ENCODE data around the gene FOXA2. TPM values are rescaled to one million over a fixed set of nuclear protein-coding genes. Genes with fewer than 3 reads are reported as not detected.

FOXA2 gene
- total RNA-seq, 2 experiments from 2014 or later, result not detected

DNA sequence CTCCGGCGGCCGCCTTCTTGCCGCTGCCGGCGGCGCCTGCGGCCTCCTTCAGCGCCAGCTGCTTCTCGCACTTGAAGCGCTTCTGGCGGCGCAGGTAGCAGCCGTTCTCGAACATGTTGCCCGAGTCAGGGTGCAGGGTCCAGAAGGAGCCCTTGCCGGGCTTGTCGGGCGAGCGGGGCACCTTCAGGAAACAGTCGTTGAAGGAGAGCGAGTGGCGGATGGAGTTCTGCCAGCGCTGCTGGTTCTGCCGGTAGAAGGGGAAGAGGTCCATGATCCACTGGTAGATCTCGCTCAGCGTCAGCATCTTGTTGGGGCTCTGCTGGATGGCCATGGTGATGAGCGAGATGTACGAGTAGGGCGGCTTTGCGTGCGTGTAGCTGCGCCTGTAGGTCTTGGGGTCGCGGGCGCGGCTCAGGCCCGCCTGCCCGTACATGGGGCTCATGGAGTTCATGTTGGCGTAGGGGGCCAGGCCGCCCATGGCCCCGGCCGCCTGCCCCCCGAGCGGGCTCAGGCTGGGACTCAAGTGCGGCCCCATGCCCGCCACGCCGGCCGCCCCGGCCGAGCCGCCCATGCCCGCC, 1.9 kb downstream of the FOXA2 start:
- intact Hi-C loops (cut with micrococcal nuclease), result loop anchor here (5.0 to 10.0 kb wide), 2 partner anchors 880 to 1068 kb away; partner anchors contain the start of gene NKX2-2
- Mint-ChIP-seq H3K4me1 (ENCODE audit: low read depth) (peaks cover 4% of the 10 kb centered on the region), H3K36me3 (ENCODE audit: low read depth) (peaks cover 6% of the 10 kb centered on the region), H3K27ac (no peak overlapping the region), H3K4me3 (no peak overlapping the region), H3K27me3 (ENCODE audit: low read depth) (peaks cover 70% of the 10 kb centered on the region), H3K9me3 (peaks cover 2% of the 10 kb centered on the region)
- no peak for DNase-seq
- CTCF ChIA-PET, result no interaction called here

DNA sequence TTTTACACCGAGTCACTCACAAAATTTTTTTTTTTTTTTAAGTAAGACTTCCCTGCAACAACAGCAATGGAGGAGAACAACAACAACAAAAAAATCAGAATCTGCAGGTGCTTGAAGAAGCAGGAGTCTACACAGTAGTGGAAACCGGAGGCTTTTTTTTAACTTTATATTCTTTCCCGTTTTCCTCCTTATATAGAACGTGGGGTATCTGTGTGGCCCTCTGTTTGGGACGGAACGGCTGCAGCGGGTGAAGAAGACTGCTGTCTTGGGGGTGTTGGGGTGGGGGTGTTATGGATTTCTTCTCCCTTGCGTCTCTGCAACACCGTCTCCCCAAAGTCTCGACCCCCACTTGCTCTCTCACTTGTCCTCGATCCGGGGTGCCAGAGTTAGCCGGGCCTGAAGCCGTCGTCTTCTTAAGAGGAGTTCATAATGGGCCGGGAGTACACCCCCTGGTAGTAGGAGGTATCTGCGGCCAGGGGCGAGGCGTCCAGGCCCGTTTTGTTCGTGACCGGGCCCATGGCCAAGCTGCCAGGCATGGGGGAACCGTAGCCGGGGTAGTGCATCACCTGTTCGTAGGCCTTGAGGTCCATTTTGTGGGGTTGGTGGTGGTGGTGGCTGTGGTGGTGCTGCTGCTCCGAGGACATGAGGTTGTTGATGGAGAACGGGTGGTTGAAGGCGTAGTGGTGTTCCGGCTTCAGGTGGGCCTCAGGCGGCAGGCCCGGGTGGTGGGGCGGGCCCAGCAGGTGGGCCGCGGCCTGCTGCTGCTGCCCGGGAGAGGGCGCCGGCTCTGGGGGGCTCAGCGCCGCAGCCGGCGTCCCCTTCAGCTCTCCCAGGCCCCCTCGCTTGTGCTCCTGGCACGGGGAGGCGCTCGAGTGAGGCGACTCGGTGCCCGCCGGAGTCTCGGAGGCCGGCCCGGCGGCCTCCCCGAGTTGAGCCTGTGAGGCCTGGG, 2.7 kb downstream of the FOXA2 start:
- CTCF ChIA-PET, result no interaction called here
- Mint-ChIP-seq H3K4me3 (peak overlapping the region; percentile 32), H3K4me1 (ENCODE audit: low read depth) (peaks cover 4% of the 10 kb centered on the region), H3K27ac (no peak overlapping the region), H3K36me3 (ENCODE audit: low read depth) (peaks cover 6% of the 10 kb centered on the region), H3K9me3 (peaks cover 2% of the 10 kb centered on the region), H3K27me3 (ENCODE audit: low read depth) (peaks cover 67% of the 10 kb centered on the region)
- no peak for DNase-seq
- intact Hi-C loops (cut with micrococcal nuclease), result loop anchor here (5.0 to 10.0 kb wide), 2 partner anchors 879 to 1067 kb away; partner anchors contain the start of gene NKX2-2

DNA sequence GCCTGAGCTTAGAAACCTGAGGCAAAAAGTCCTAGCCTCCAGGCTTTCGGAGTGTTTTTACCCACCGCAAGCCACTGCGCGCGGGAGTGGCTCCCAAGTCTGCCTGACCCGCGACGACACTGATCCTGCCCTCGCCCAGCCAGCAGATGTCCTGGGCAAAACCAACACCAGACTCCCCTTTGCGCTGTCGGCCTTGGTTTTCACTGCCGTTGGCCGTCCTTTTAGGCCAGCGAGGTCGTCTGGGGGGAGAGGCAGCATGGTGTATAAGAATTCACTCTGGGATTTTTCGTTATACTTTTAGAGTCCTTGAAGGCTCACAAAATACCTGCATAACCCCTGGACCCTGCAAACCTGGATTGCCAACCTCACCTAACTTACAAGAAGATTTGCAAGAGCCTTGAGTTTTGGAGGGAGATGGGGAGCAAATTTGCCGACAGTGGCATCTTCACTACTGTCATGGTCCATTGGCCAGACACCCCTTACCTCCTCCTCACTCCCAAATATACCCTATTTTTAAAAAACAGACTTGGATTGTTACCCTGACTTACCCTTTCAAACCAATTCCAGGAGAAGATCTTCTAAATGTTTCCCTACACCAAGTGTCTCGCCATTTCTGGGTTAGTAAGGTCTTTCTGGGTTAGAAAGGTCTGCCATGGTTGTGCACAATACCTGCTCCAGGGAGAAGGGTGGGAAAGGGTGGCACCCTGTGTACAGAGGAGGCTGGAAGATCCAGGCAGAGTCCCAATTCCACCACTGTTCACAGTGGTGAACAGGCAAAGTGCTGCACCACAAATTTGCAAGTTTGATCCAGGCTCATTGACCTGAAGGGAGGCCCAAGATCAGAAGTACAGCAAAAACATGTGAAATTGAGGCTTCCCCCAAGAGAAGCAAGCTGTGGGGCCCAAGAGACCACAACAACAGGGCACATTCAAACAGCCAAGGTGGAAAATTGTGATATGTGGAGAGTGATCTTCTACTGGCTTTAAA, 4.4 kb downstream of the FOXA2 start:
- peaks cover 4% of the 10 kb centered on the region for H3K4me1 Mint-ChIP-seq (ENCODE audit: low read depth)
- peaks cover 68% of the 10 kb centered on the region for H3K27me3 Mint-ChIP-seq (ENCODE audit: low read depth)
- intact Hi-C loops (cut with micrococcal nuclease), result loop anchor here (5.0 to 10.0 kb wide), 2 partner anchors 878 to 1065 kb away; partner anchors contain the start of gene NKX2-2
- peaks cover 5% of the 10 kb centered on the region for H3K36me3 Mint-ChIP-seq (ENCODE audit: low read depth)
- CTCF ChIA-PET, result no interaction called here
- no peak overlapping the region for H3K27ac Mint-ChIP-seq
- peaks cover 2% of the 10 kb centered on the region for H3K9me3 Mint-ChIP-seq
- H3K4me3 Mint-ChIP-seq, result no peak overlapping the region
- DNase-seq, result no peak

DNA sequence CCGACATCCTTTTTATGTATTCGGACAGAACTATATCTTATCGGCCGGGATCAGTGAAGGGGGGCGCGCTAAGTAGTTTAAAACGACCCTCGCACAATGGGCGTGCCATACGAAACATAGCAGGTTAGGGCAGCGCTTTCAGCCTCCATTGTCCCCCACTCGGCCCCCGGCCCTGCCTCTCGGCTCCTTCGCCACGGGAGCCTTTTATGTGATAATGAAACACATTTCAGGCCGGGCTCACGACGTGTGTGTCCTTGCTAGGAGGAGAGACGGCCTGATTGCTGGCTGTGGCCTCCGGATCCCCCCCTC, 5.3 kb downstream of the FOXA2 start:
- H3K4me1 Mint-ChIP-seq (ENCODE audit: low read depth), result peaks cover 4% of the 10 kb centered on the region
- intact Hi-C loops (cut with micrococcal nuclease), result no loop called here
- H3K27me3 Mint-ChIP-seq (ENCODE audit: low read depth), result peaks cover 74% of the 10 kb centered on the region
- CTCF ChIA-PET, result no interaction called here
- H3K9me3 Mint-ChIP-seq, result peaks cover 2% of the 10 kb centered on the region
- no peak for DNase-seq
- H3K36me3 Mint-ChIP-seq (ENCODE audit: low read depth), result peaks cover 5% of the 10 kb centered on the region
- H3K27ac Mint-ChIP-seq, result no peak overlapping the region
- no peak overlapping the region for H3K4me3 Mint-ChIP-seq

DNA sequence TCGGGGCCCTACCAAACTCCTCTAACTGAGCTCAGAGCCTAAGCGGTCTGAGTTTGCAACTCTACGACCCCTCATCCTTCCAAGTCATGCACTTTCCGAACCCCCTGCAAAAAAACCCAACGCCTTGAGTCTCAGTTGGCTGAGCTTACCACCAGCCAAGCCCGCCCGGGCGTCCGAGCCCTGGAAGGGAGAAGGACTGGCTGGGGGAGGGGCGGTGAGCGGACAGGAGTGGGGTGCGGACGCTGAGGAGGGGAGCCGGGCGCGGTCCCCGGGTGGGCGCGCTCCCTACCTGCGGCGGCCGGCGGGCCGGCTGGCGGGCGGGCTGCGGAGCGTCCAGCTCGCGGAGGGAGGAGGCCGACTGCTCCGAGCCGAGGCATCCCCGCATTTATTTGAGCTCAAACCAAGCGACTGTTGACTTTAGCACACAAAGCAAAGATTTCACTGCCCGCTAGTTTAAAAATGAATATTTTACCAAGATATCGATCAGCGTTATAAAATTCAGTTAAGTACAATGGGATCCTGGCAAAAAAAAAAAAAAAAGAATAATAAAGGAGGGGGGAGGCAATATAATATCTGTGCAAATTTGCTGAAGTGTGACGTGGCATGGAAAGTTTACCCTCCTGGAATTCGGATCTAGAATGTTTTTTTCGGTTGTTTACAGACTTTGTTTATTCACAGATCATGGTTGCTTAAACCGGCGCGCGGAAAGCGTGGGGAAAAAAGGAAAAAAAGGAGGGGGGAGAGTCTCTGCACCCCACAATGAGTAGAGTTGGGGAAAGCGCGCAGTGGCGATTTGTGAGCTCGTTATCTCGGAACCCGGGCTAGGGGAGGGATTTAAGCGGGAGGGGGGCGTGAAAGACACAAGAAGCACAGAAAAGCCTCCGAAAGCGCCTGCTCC, 5.9 kb downstream of the FOXA2 start:
- Mint-ChIP-seq H3K27me3 (ENCODE audit: low read depth) (peaks cover 74% of the 10 kb centered on the region), H3K4me1 (ENCODE audit: low read depth) (peaks cover 4% of the 10 kb centered on the region), H3K27ac (no peak overlapping the region), H3K9me3 (peaks cover 2% of the 10 kb centered on the region), H3K36me3 (ENCODE audit: low read depth) (peaks cover 5% of the 10 kb centered on the region), H3K4me3 (peak overlapping the region; percentile 21)
- no peak for DNase-seq
- intact Hi-C loops (cut with micrococcal nuclease), result no loop called here
- CTCF ChIA-PET, result no interaction called here

DNA sequence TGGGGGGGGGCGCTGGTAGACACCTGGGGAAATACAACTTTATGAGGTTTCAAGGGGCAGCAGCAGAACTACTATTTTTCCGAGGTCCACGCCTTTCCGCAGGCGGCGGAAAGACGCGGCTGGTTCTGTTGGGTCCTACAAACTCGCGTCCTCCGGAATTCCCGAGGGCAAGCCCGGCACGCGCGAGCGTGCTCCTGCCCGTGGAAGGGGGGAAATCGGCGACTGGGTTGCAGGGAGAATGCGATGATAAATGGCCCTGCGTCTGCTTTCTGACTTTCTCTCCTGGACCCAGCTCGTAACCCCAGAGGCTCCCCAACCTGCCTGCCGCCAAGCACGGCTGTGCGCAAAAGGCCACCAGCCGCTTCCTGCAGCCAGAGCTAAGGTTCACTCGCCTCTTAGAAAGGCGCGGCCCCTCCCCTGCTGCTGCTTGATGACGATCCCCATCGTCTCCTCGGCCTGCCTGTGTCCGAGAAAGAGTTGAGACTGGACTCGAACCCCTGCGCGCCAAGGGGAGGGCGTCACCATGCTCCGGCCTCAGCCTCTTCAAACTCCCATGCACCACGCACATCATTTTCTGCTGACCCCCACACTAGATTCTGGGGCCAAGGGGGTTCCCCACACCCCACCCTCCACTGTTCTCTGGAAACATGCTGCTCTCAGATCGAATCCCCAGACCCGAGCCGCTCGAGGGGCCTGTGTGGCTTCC, 6.7 kb downstream of the FOXA2 start:
- Mint-ChIP-seq H3K4me3 (peak overlapping the region; percentile 21), H3K27ac (no peak overlapping the region), H3K9me3 (peaks cover 2% of the 10 kb centered on the region), H3K36me3 (ENCODE audit: low read depth) (peaks cover 5% of the 10 kb centered on the region), H3K27me3 (ENCODE audit: low read depth) (peaks cover 79% of the 10 kb centered on the region), H3K4me1 (ENCODE audit: low read depth) (peaks cover 2% of the 10 kb centered on the region)
- no peak for DNase-seq
- intact Hi-C loops (cut with micrococcal nuclease), result no loop called here
- CTCF ChIA-PET, result no interaction called here

DNA sequence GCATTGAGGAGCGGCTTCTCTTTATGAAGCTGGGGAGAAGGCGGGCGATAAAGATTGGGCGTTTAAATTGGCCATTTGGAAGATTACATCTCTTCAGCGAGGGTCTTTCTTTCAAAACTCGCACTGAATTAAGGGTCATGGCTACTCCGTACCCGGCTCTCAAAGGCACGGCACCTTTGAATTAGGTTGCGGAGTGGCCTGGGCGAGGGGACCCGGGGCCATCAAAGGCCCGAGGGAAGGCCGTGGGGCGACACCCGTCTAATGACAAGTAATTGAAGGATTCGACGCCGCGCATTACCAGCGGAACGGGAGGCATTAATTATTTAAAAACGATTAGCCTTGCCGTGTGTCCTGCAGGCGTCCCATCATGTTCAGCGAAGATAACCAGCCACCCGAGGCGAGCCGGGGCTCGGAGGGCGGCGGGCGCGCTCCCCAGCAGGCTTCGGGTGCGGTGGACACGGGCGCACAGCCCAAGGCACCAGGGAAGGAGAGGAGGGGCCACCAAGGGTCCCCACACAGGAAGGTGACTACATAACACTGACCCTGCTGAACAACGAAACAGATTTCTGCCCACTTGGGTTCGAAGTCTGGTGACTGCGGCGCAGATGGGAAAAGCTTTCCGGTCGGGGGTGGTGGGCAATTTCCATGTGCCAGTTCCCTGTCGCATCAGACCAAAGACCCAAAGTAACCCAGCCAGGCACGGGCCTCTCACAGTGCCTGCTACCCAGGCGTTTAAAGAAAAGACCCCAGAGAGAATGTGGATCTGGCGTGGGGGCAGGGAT, 7.4 kb downstream of the FOXA2 start:
- H3K36me3 Mint-ChIP-seq (ENCODE audit: low read depth), result peaks cover 5% of the 10 kb centered on the region
- no peak overlapping the region for H3K4me3 Mint-ChIP-seq
- DNase-seq, result no peak
- peaks cover 80% of the 10 kb centered on the region for H3K27me3 Mint-ChIP-seq (ENCODE audit: low read depth)
- peaks cover 2% of the 10 kb centered on the region for H3K4me1 Mint-ChIP-seq (ENCODE audit: low read depth)
- H3K27ac Mint-ChIP-seq, result no peak overlapping the region
- H3K9me3 Mint-ChIP-seq, result peaks cover 2% of the 10 kb centered on the region
- CTCF ChIA-PET, result no interaction called here
- intact Hi-C loops (cut with micrococcal nuclease), result no loop called here

DNA sequence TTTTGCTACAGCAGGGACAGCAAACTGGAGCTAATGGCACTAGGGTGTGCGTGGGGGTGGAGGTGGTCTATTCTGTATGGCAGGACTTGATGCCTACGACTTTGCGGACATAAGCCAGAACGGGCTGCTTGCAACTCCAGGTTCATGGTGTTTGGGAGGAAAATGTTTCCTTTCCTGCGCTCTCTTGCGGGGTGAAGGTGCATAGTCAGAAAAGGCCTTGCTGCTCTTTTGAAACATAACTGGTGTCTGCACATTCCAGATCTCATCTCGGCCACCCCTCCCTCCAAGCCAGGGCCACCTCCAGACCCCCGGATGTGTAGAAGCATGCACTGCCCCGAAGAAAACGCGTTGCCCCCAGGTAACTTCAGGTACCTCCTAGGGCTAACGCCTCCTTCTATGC, 8.1 kb downstream of the FOXA2 start:
- Mint-ChIP-seq H3K4me3 (no peak overlapping the region), H3K4me1 (ENCODE audit: low read depth) (no peaks in the 10 kb centered on the region), H3K9me3 (peaks cover 2% of the 10 kb centered on the region), H3K27ac (no peak overlapping the region), H3K27me3 (ENCODE audit: low read depth) (peaks cover 80% of the 10 kb centered on the region), H3K36me3 (ENCODE audit: low read depth) (peaks cover 1% of the 10 kb centered on the region)
- intact Hi-C loops (cut with micrococcal nuclease), result no loop called here
- no peak for DNase-seq
- CTCF ChIA-PET, result no interaction called here

DNA sequence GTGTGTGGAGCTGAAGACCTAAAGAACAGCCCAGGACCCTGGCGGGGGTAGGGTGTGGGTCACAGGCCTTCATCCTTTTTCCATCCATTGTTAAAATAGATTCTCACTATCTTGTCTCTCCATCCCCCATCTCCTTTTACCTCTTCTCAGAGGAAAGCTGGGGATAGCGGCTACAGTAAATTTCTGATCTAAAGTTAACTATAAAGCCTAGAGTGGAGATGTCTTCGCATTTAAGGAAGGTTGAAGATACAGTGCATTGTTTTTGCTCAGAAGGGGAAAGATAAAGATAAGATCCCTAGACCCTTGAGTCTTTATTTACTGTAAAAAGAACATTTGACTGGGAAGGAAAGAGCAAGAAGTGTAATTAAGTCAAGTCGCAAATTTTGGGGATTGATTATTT, 8.6 kb downstream of the FOXA2 start:
- intact Hi-C loops (cut with micrococcal nuclease), result no loop called here
- CTCF ChIA-PET, result no interaction called here

DNA sequence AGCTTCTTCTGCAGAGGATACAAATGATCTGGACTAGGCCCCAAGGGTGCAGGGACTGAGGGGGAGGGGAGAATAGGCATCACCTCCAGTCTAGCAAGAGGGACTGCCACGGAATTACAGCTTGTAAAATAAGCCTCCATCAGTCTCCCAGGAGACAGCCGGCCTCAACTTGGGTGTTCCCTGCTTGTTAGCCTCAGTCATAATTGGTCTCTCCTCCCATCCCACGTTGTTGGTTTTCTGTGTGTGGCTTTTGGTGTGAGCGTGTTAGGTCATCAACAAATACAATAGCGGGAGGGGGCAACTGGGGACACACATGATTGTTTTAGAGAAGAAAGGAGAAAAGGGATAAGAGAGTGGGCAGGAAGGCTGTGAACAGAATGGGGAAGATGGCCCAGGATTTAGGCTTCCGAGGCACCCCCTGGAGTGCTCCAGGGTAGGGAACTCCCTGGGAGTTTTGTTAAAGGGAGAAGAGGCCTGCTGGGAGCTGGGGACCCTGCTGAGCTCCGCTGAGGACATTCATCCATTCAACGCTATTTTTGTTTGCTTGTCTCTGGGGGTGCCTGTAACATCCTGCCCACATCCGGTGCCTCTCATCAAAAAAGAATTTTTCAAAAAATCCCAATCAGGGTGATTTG, 9.2 kb downstream of the FOXA2 start:
- intact Hi-C loops (cut with micrococcal nuclease), result no loop called here
- peaks cover 4% of the 10 kb centered on the region for H3K36me3 Mint-ChIP-seq (ENCODE audit: low read depth)
- H3K4me1 Mint-ChIP-seq (ENCODE audit: low read depth), result no peaks in the 10 kb centered on the region
- DNase-seq, result no peak
- no peak overlapping the region for H3K27ac Mint-ChIP-seq
- CTCF ChIA-PET, result no interaction called here
- no peak overlapping the region for H3K4me3 Mint-ChIP-seq
- H3K27me3 Mint-ChIP-seq (ENCODE audit: low read depth), result peaks cover 76% of the 10 kb centered on the region
- H3K9me3 Mint-ChIP-seq, result peaks cover 2% of the 10 kb centered on the region

More for the DNA sequence above, 8.6 kb downstream of the FOXA2 start:
- peaks cover 81% of the 10 kb centered on the region for H3K27me3 Mint-ChIP-seq (ENCODE audit: low read depth)
- H3K9me3 Mint-ChIP-seq, result peaks cover 2% of the 10 kb centered on the region
- no peaks in the 10 kb centered on the region for H3K4me1 Mint-ChIP-seq (ENCODE audit: low read depth)
- H3K27ac Mint-ChIP-seq, result no peak overlapping the region
- no peak overlapping the region for H3K4me3 Mint-ChIP-seq
- H3K36me3 Mint-ChIP-seq (ENCODE audit: low read depth), result peaks cover 4% of the 10 kb centered on the region
- DNase-seq, result no peak

Measured in activated naive CD4-positive, alpha-beta T cell treated with anti-CD3 and anti-CD28 coated beads for 36 hours (primary cell).